HG02610 (cell line): ENCODE measurements around the gene ABCC2.
"Not testable (repeated sequence)": the region's sequence is repeated elsewhere in the genome, so short reads cannot be mapped to it uniquely, and the experiment has no call there.

Experiments
- ATAC-seq: cut with Tn5 transposase; IDR thresholded peaks from one replicate; pipeline ENCODE4 v1.9.1; 2021; ENCODE audit warnings: mild to moderate bottlenecking, moderate library complexity; ENCODE audit not compliant: unreplicated experiment

The ABCC2 gene

GRCh38 chr10:99888622-99889021, 106.2 kb downstream of the ABCC2 start:
- ATAC-seq: no peak

GRCh38 chr10:99894613-99895012, 112.2 kb downstream of the ABCC2 start:
- no peak for ATAC-seq

GRCh38 chr10:99895066-99895465, 112.6 kb downstream of the ABCC2 start:
- not testable (repeated sequence) for ATAC-seq

- ATAC-seq: no peak
Measured at GRCh38 chr10:99895867-99896266, 113.4 kb downstream of the ABCC2 start.
